ENCODE data around the gene KDM2A. TPM values are rescaled to one million over a fixed set of nuclear protein-coding genes. Genes with fewer than 3 reads are reported as not detected.

The KDM2A gene
- total RNA-seq, 1 experiment from 2014 or later: 65.3 TPM

GRCh38 chr11:67154726-67155125 is 35.7 kb downstream of the KDM2A start:
- H3K4me3 ChIP-seq (ENCODE audit: low read length): no peak overlapping the region
- H3F3A ChIP-seq (ENCODE audit: low read length, unreplicated experiment): no peaks in the 10 kb centered on the region
- intact Hi-C loops (cut with micrococcal nuclease): no loop called here
- no peak overlapping the region for H2AFZ ChIP-seq (ENCODE audit: low read length)
- H3K36me3 ChIP-seq (ENCODE audit: low read depth, low read length): peaks cover 12% of the 10 kb centered on the region; the same call in 1 of the 2 replicates
- ChIA-PET POLR2A (ENCODE audit: unreplicated experiment) (interaction anchor here (0.6 kb wide), 1 partner anchor 596 kb away, joined by 3 read pairs; no protein-coding TSS in a partner anchor), CTCF (no interaction called here)
- BruUV-seq (replicated peaks): no TSS peak
- H3K79me2 ChIP-seq (ENCODE audit: low read length): peaks cover 70% of the 10 kb centered on the region
- no peak for TF ChIP-seq CTCF (conservative IDR thresholded peaks at IDR 0.05; ENCODE audit: low read depth, low read length)
- TF ChIP-seq EZH2phosphoT487 (IDR thresholded peaks at IDR 0.05; ENCODE audit: borderline replicate concordance, low read length): no peak
- no peak for TF ChIP-seq EZH2 (IDR thresholded peaks at IDR 0.05; ENCODE audit: low read length, unreplicated experiment)
- no peaks in the 10 kb centered on the region for H3K4me1 ChIP-seq (ENCODE audit: insufficient read depth, low read length)
- H3K9ac ChIP-seq (ENCODE audit: low read length): no peak overlapping the region
- no peaks in the 10 kb centered on the region for H3K9me2 ChIP-seq (replicated peaks; ENCODE audit: low read length)
- ATAC-seq: no peak
- H3K27me3 ChIP-seq (ENCODE audit: low read length): no peaks in the 10 kb centered on the region
- H3K9me3 ChIP-seq (ENCODE audit: low read length): no peaks in the 10 kb centered on the region
- no peak overlapping the region for H3K27ac ChIP-seq (ENCODE audit: low read length)
- H3K4me2 ChIP-seq (ENCODE audit: low read length): no peak overlapping the region
- no peak for DNase-seq
- no peaks in the 10 kb centered on the region for H4K20me1 ChIP-seq (ENCODE audit: low read length)

- ChIA-PET POLR2A (ENCODE audit: unreplicated experiment) (interaction anchor here (0.6 kb wide), 1 partner anchor 9 kb away, joined by 6 read pairs; no protein-coding TSS in a partner anchor), CTCF (interaction anchor here (0.6 to 0.7 kb wide), 3 partner anchors 38 to 415 kb away, joined by 3 to 9 read pairs (median 4); partner anchors contain the start of gene KDM2A)
- no peak for TF ChIP-seq CTCF (conservative IDR thresholded peaks at IDR 0.05; ENCODE audit: low read depth, low read length)
- peaks cover 15% of the 10 kb centered on the region for H3K4me1 ChIP-seq (ENCODE audit: insufficient read depth, low read length)
- H3K9me3 ChIP-seq (ENCODE audit: low read length): no peaks in the 10 kb centered on the region
- H3F3A ChIP-seq (ENCODE audit: low read length, unreplicated experiment): no peaks in the 10 kb centered on the region
- no peak overlapping the region for H3K4me2 ChIP-seq (ENCODE audit: low read length)
- no peaks in the 10 kb centered on the region for H4K20me1 ChIP-seq (ENCODE audit: low read length)
- H3K4me3 ChIP-seq (ENCODE audit: low read length): no peak overlapping the region
- no peak overlapping the region for H2AFZ ChIP-seq (ENCODE audit: low read length)
- H3K27me3 ChIP-seq (ENCODE audit: low read length): no peaks in the 10 kb centered on the region
- BruUV-seq (replicated peaks): no TSS peak
- H3K9ac ChIP-seq (ENCODE audit: low read length): no peak overlapping the region
- no peaks in the 10 kb centered on the region for H3K9me2 ChIP-seq (replicated peaks; ENCODE audit: low read length)
- no peaks in the 10 kb centered on the region for H3K36me3 ChIP-seq (ENCODE audit: low read depth, low read length)
- H3K27ac ChIP-seq (ENCODE audit: low read length): no peak overlapping the region
- DNase-seq: no peak
- peaks cover 77% of the 10 kb centered on the region for H3K79me2 ChIP-seq (ENCODE audit: low read length)
- intact Hi-C loops (cut with micrococcal nuclease): no loop called here
- ATAC-seq: no peak
Measured at GRCh38 chr11:67157691-67158090, 38.6 kb downstream of the KDM2A start.

GRCh38 chr11:67158221-67158620 is 39.2 kb downstream of the KDM2A start:
- Histone ChIP-seq H4K20me1 (ENCODE audit: low read length) (no peaks in the 10 kb centered on the region), H3K9ac (ENCODE audit: low read length) (no peak overlapping the region), H3K4me2 (ENCODE audit: low read length) (no peak overlapping the region), H3K4me3 (ENCODE audit: low read length) (no peak overlapping the region), H2AFZ (ENCODE audit: low read length) (no peak overlapping the region), H3K27ac (ENCODE audit: low read length) (no peak overlapping the region), H3F3A (ENCODE audit: low read length, unreplicated experiment) (no peaks in the 10 kb centered on the region), H3K36me3 (ENCODE audit: low read depth, low read length) (no peaks in the 10 kb centered on the region), H3K9me2 (replicated peaks; ENCODE audit: low read length) (no peaks in the 10 kb centered on the region), H3K79me2 (ENCODE audit: low read length) (peaks cover 79% of the 10 kb centered on the region), H3K9me3 (ENCODE audit: low read length) (no peaks in the 10 kb centered on the region), H3K27me3 (ENCODE audit: low read length) (no peaks in the 10 kb centered on the region), H3K4me1 (ENCODE audit: insufficient read depth, low read length) (peaks cover 15% of the 10 kb centered on the region)
- TF ChIP-seq CTCF (conservative IDR thresholded peaks at IDR 0.05; ENCODE audit: low read depth, low read length) (no peak), EZH2 (IDR thresholded peaks at IDR 0.05; ENCODE audit: low read length, unreplicated experiment) (no peak), EZH2phosphoT487 (IDR thresholded peaks at IDR 0.05; ENCODE audit: borderline replicate concordance, low read length) (no peak)
- DNase-seq: no peak
- ATAC-seq: no peak
- ChIA-PET POLR2A (ENCODE audit: unreplicated experiment) (interaction anchor here (0.6 kb wide), 1 partner anchor 10 kb away, joined by 6 read pairs; no protein-coding TSS in a partner anchor), CTCF (interaction anchor here (0.6 to 0.7 kb wide), 3 partner anchors 39 to 415 kb away, joined by 3 to 9 read pairs (median 4); partner anchors contain the start of gene KDM2A)
- intact Hi-C loops (cut with micrococcal nuclease): no loop called here
- BruUV-seq (replicated peaks): no TSS peak
